ENCODE data around the gene LTBP1. TPM values are rescaled to one million over a fixed set of nuclear protein-coding genes. Genes with fewer than 3 reads are reported as not detected.

Gene LTBP1
- polyA plus RNA-seq, 2 of the 4 experiments (the other 2 are of a cell fraction), result 23.8 to 30.4 TPM

DNA sequence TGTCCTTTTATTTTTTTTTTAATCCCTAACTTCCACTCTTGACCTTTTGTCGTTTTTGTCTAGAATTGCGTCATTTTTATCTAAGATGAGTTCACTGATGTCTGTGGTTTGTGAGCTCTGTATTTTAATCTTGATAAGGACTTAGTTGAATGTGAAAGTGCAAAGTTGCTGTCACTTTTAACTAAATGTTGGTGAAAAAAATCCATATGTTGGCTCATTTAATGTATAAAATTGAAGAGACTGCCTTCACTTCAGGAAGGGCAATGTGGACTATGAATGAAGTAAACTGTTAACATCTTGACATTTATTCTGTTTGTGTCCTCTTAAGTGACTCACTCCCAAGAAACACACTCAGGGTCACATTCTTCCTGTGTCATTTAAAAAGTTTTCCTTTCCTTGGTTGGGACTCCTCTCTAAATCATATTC lies 273.1 kb downstream of the LTBP1 start (continued):
- TF ChIP-seq HDAC2 (IDR thresholded peaks at IDR 0.05) (no peak), CBX8 (IDR thresholded peaks at IDR 0.05) (no peak), NFE2L2 (conservative IDR thresholded peaks at IDR 0.05; ENCODE audit: low read length) (no peak), RAD21 (conservative IDR thresholded peaks at IDR 0.05 in 1 of 2, IDR thresholded peaks at IDR 0.05 in 1 of 2) (peak in 1 of 2 experiments; percentile 35; a peak in 1 of 5 replicates), RARB (CRISPR knock-in tag; IDR thresholded peaks at IDR 0.05) (no peak), CHD4 (IDR thresholded peaks at IDR 0.05; ENCODE audit: borderline replicate concordance) (no peak), CBX2 (IDR thresholded peaks at IDR 0.05; ENCODE audit: borderline replicate concordance, low read depth) (no peak), RCOR1 (IDR thresholded peaks at IDR 0.05; ENCODE audit: low read depth, low read length) (no peak), JUNB (IDR thresholded peaks at IDR 0.05) (peak; percentile 81), CHD2 (IDR thresholded peaks at IDR 0.05; ENCODE audit: low read length, partially characterized antibody) (no peak), RFX5 (IDR thresholded peaks at IDR 0.05) (no peak), POLR2AphosphoS2 (conservative IDR thresholded peaks at IDR 0.05; ENCODE audit: low read length) (no peak), ZC3H11A (IDR thresholded peaks at IDR 0.05) (no peak), GATA3 (IDR thresholded peaks at IDR 0.05; ENCODE audit: borderline replicate concordance) (peak; percentile 48; the same call in 1 of the 2 replicates), MAFK (IDR thresholded peaks at IDR 0.05; ENCODE audit: partially characterized antibody) (no peak), KDM5A (IDR thresholded peaks at IDR 0.05) (no peak), ZNF302 (CRISPR knock-in tag; IDR thresholded peaks at IDR 0.05) (no peak), SMC3 (IDR thresholded peaks at IDR 0.05) (peak; percentile 19; the same call in 1 of the 3 replicates), FOSL2 (IDR thresholded peaks at IDR 0.05) (peak; percentile 74; the same call in 1 of the 2 replicates), FOSL2 (CRISPR knock-in tag; IDR thresholded peaks at IDR 0.05) (peak; percentile 78), BHLHE40 (IDR thresholded peaks at IDR 0.05; ENCODE audit: low read depth, low read length) (no peak), EHMT2 (IDR thresholded peaks at IDR 0.05; ENCODE audit: low read depth) (no peak), KDM1A (IDR thresholded peaks at IDR 0.05; ENCODE audit: low read depth) (no peak), FOSB (CRISPR knock-in tag; IDR thresholded peaks at IDR 0.05) (no peak)
- TF ChIP-seq, protein P1, sequence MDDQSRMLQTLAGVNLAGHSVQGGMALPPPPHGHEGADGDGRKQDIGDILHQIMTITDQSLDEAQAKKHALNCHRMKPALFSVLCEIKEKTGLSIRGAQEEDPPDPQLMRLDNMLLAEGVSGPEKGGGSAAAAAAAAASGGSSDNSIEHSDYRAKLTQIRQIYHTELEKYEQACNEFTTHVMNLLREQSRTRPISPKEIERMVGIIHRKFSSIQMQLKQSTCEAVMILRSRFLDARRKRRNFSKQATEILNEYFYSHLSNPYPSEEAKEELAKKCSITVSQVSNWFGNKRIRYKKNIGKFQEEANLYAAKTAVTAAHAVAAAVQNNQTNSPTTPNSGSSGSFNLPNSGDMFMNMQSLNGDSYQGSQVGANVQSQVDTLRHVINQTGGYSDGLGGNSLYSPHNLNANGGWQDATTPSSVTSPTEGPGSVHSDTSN (IDR thresholded peaks at IDR 0.05), result no peak
- TF ChIP-seq, protein P2, sequence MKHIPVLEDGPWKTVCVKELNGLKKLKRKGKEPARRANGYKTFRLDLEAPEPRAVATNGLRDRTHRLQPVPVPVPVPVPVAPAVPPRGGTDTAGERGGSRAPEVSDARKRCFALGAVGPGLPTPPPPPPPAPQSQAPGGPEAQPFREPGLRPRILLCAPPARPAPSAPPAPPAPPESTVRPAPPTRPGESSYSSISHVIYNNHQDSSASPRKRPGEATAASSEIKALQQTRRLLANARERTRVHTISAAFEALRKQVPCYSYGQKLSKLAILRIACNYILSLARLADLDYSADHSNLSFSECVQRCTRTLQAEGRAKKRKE (CRISPR knock-in tag; IDR thresholded peaks at IDR 0.05; ENCODE audit: low read depth), result no peak
- TF ChIP-seq, protein P3, sequence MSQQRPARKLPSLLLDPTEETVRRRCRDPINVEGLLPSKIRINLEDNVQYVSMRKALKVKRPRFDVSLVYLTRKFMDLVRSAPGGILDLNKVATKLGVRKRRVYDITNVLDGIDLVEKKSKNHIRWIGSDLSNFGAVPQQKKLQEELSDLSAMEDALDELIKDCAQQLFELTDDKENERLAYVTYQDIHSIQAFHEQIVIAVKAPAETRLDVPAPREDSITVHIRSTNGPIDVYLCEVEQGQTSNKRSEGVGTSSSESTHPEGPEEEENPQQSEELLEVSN (IDR thresholded peaks at IDR 0.05; ENCODE audit: borderline replicate concordance, low read depth), result no peak
- TF ChIP-seq, protein P4, sequence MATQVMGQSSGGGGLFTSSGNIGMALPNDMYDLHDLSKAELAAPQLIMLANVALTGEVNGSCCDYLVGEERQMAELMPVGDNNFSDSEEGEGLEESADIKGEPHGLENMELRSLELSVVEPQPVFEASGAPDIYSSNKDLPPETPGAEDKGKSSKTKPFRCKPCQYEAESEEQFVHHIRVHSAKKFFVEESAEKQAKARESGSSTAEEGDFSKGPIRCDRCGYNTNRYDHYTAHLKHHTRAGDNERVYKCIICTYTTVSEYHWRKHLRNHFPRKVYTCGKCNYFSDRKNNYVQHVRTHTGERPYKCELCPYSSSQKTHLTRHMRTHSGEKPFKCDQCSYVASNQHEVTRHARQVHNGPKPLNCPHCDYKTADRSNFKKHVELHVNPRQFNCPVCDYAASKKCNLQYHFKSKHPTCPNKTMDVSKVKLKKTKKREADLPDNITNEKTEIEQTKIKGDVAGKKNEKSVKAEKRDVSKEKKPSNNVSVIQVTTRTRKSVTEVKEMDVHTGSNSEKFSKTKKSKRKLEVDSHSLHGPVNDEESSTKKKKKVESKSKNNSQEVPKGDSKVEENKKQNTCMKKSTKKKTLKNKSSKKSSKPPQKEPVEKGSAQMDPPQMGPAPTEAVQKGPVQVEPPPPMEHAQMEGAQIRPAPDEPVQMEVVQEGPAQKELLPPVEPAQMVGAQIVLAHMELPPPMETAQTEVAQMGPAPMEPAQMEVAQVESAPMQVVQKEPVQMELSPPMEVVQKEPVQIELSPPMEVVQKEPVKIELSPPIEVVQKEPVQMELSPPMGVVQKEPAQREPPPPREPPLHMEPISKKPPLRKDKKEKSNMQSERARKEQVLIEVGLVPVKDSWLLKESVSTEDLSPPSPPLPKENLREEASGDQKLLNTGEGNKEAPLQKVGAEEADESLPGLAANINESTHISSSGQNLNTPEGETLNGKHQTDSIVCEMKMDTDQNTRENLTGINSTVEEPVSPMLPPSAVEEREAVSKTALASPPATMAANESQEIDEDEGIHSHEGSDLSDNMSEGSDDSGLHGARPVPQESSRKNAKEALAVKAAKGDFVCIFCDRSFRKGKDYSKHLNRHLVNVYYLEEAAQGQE (IDR thresholded peaks at IDR 0.05), result no peak
- TF ChIP-seq, protein P5, sequence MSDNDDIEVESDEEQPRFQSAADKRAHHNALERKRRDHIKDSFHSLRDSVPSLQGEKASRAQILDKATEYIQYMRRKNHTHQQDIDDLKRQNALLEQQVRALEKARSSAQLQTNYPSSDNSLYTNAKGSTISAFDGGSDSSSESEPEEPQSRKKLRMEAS (IDR thresholded peaks at IDR 0.05), result no peak
